ENCODE data around the gene TMEM164.

Gene TMEM164

DNA sequence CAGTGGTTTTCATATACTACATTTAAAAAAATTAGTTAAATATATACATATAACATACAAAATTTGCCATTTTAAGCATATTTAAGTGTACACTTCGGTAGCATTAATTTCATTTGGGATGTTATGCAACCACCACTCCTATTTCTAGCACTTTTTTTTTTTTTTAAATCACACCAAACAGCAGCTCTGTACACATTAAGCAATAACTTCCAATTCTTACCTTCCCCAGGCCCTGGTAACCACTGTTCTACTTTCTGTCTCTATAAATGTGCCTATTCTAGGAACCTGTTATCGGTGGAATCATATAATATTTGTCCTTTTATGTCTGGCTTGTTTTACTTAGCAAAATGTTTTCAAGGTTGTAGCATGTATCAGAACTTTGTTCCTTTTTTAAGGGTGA, 39.1 kb downstream of the TMEM164 start:
- Mint-ChIP-seq H3K9me3 (no peaks in the 10 kb centered on the region), H3K36me3 (ENCODE audit: low read depth) (peaks cover 9% of the 10 kb centered on the region), H3K4me3 (no peak overlapping the region), H3K27ac (no peak overlapping the region), H3K27me3 (no peaks in the 10 kb centered on the region), H3K4me1 (peaks cover 25% of the 10 kb centered on the region)
- DNase-seq (no peak), ATAC-seq (no peak)

DNA sequence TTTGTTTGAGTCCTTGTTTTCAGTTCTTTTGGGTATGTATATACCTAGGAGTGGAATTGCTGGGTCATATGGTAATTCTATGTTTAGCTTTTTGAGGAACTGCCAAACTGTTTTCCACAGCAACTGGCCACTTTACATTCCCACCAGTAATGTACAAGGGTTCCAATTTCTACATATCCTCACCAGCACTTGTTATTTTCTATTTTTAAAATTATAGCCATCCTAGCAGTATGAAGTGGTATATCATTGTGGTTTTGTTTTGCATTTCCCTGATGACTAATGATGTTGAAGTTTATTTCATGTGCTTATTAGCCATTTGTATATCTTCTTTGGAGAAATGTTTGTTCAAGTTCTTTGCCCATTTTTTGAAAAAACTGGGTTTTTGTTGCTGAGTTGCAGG, 39.6 kb downstream of the TMEM164 start:
- no peak overlapping the region for H3K27ac Mint-ChIP-seq
- H3K4me1 Mint-ChIP-seq, result peaks cover 25% of the 10 kb centered on the region
- no peak for DNase-seq
- H3K36me3 Mint-ChIP-seq (ENCODE audit: low read depth), result peaks cover 9% of the 10 kb centered on the region
- ATAC-seq, result no peak
- H3K27me3 Mint-ChIP-seq, result no peaks in the 10 kb centered on the region
- no peak overlapping the region for H3K4me3 Mint-ChIP-seq
- H3K9me3 Mint-ChIP-seq, result no peaks in the 10 kb centered on the region

DNA sequence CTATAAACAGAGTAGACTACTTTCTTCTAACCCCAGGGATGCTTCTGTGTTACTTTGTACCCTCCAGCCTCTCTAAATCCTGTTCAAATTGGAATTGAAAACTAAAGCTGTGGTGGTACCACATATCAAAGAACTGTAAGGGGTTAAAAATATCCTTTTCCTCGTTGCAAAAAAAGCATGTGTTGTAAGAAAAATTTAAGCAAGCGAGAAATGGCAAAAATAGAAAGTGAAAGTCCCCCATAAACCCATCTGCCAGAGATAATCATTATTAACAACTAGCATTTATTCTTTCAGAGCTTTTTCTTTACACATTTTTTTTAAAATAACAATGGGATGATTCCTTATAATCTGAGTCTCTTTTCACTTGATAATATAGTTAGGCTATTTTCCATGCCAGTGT, 40.6 kb downstream of the TMEM164 start:
- peaks cover 25% of the 10 kb centered on the region for H3K4me1 Mint-ChIP-seq
- H3K36me3 Mint-ChIP-seq (ENCODE audit: low read depth), result peaks cover 6% of the 10 kb centered on the region
- no peak for DNase-seq
- no peaks in the 10 kb centered on the region for H3K9me3 Mint-ChIP-seq
- H3K27me3 Mint-ChIP-seq, result no peaks in the 10 kb centered on the region
- ATAC-seq, result no peak
- H3K4me3 Mint-ChIP-seq, result no peak overlapping the region
- no peak overlapping the region for H3K27ac Mint-ChIP-seq

- H3K36me3 Mint-ChIP-seq (ENCODE audit: low read depth), result peaks cover 6% of the 10 kb centered on the region
- H3K9me3 Mint-ChIP-seq, result no peaks in the 10 kb centered on the region
- peaks cover 27% of the 10 kb centered on the region for H3K4me1 Mint-ChIP-seq
- DNase-seq (no peak), ATAC-seq (no peak)
- H3K27ac Mint-ChIP-seq, result no peak overlapping the region
- H3K4me3 Mint-ChIP-seq, result no peak overlapping the region
- no peaks in the 10 kb centered on the region for H3K27me3 Mint-ChIP-seq
Measured at GRCh38 chrX:110044346-110045249, 41.7 kb downstream of the TMEM164 start.

GRCh38 chrX:110045421-110045820, 42.5 kb downstream of the TMEM164 start:
- no peak for ATAC-seq
- Mint-ChIP-seq H3K27ac (no peak overlapping the region), H3K36me3 (ENCODE audit: low read depth) (peaks cover 8% of the 10 kb centered on the region), H3K9me3 (no peaks in the 10 kb centered on the region), H3K4me1 (peaks cover 27% of the 10 kb centered on the region), H3K4me3 (no peak overlapping the region), H3K27me3 (no peaks in the 10 kb centered on the region)
- DNase-seq, result no peak

DNA sequence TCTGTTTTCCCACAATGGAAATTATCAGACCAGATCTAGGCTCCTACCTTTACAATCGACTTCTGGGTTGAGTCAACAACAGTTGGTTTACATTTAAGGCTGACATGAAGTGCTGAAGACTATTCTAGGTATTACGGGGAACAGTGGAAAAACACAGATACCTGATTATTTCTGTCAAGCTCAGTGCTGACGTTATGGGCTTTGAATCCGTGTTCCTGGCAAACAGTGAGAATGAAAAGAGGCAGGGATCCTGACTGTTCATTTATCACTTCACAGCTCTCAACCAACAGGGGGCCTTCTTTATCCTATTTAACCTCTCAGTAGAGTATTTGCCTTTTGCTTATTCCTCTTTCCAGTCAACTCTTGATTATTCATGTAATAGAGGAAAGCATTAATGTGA, 43.1 kb downstream of the TMEM164 start:
- H3K36me3 Mint-ChIP-seq (ENCODE audit: low read depth), result peaks cover 8% of the 10 kb centered on the region
- H3K9me3 Mint-ChIP-seq, result no peaks in the 10 kb centered on the region
- no peaks in the 10 kb centered on the region for H3K27me3 Mint-ChIP-seq
- ATAC-seq (no peak), DNase-seq (no peak)
- H3K4me1 Mint-ChIP-seq, result peaks cover 26% of the 10 kb centered on the region
- H3K27ac Mint-ChIP-seq, result no peak overlapping the region
- no peak overlapping the region for H3K4me3 Mint-ChIP-seq

- H3K27ac Mint-ChIP-seq, result no peak overlapping the region
- no peak overlapping the region for H3K4me3 Mint-ChIP-seq
- DNase-seq (no peak), ATAC-seq (no peak)
- H3K27me3 Mint-ChIP-seq, result no peaks in the 10 kb centered on the region
- no peaks in the 10 kb centered on the region for H3K9me3 Mint-ChIP-seq
- peaks cover 23% of the 10 kb centered on the region for H3K4me1 Mint-ChIP-seq
- peaks cover 8% of the 10 kb centered on the region for H3K36me3 Mint-ChIP-seq (ENCODE audit: low read depth)
Measured at GRCh38 chrX:110046971-110047370, 44.1 kb downstream of the TMEM164 start.

DNA sequence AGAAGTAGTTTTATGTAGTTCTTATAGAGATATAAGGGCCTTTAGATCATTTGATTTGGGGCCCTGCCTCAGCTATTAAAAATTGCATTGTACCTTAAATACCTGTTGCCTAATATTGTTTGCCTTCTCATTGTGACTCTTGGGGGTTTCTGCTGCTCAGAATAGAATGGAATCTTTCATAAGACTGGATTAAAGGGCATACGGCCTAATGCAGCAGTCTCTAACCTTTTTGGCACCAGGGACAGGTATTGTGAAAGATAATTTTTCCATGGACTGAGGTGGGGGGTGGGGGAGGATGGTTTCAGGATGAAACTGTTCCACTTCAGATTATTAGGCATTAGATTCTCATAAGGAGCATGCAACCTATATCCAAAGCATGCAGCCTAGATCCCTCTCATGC, 46.2 kb downstream of the TMEM164 start:
- Mint-ChIP-seq H3K27me3 (no peaks in the 10 kb centered on the region), H3K27ac (no peak overlapping the region), H3K4me1 (peaks cover 5% of the 10 kb centered on the region), H3K36me3 (ENCODE audit: low read depth) (peaks cover 10% of the 10 kb centered on the region), H3K9me3 (no peaks in the 10 kb centered on the region), H3K4me3 (no peak overlapping the region)
- DNase-seq (no peak), ATAC-seq (no peak)

- Mint-ChIP-seq H3K9me3 (no peaks in the 10 kb centered on the region), H3K27ac (no peak overlapping the region), H3K36me3 (ENCODE audit: low read depth) (peaks cover 14% of the 10 kb centered on the region), H3K4me1 (peaks cover 5% of the 10 kb centered on the region), H3K27me3 (no peaks in the 10 kb centered on the region), H3K4me3 (no peak overlapping the region)
- DNase-seq, result no peak
- no peak for ATAC-seq
Measured at GRCh38 chrX:110050386-110050785, 47.5 kb downstream of the TMEM164 start.

DNA sequence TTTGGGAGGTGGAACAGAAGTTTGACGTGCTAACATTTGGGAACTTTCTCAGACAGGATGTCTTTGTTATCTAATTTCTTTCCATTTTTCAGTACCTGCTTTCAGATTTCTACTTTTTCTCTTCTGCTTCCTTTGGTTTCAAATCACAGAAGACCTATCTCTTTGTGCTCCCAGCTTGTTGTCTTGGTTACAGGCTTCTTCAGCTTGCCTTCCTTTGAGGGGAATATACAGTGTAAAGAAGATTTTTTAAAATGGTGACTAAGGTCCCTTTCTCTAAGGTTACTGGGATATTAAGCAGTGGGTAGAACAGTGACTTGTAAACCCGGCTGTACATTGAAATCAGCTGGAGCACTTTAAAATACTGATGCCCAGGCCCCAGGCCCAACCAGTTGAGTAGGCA, 48.0 kb downstream of the TMEM164 start:
- ATAC-seq (no peak), DNase-seq (no peak)
- Mint-ChIP-seq H3K27me3 (no peaks in the 10 kb centered on the region), H3K27ac (no peak overlapping the region), H3K36me3 (ENCODE audit: low read depth) (peaks cover 17% of the 10 kb centered on the region), H3K4me3 (no peak overlapping the region), H3K4me1 (peaks cover 9% of the 10 kb centered on the region), H3K9me3 (no peaks in the 10 kb centered on the region)

DNA sequence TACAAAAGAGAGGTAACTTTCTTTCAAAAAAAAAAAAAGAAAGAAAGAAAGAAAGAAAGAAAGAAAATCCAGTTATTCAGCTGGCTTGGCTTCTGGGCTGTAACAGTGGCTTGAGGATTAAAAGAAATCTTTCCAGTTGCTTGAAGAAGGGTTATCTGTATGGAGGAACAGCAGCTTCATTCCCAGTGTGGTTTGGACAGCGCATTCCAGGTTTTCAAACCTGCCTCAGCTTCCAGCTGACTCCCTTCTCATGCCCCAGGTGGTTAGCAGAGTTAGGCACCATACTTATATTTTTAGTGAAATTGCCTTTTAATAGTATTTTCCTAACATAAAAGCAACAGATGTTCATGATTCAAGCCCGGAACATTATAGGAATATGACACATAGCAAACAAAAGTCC, 48.6 kb downstream of the TMEM164 start:
- Mint-ChIP-seq H3K4me3 (no peak overlapping the region), H3K4me1 (peaks cover 16% of the 10 kb centered on the region), H3K27ac (no peak overlapping the region), H3K27me3 (no peaks in the 10 kb centered on the region), H3K9me3 (no peaks in the 10 kb centered on the region), H3K36me3 (ENCODE audit: low read depth) (peaks cover 17% of the 10 kb centered on the region)
- no peak for ATAC-seq
- no peak for DNase-seq

DNA sequence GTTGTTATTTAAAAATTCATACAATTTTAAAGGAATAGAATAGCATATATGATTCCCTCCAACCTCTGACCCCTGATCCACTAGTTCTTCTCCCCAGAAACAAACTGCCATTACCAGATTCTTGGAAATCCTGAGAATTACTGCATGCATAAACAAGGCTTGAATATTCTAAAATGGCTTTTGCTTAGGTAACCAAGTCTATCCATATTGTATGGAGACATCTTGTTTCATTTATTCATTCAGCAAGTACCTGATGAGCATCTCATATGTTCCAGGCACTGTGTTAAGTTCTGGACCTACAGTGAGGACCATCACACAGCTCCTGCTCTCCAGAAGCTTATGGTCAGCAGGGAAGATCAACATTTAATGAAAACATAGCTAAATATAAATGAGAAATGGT, 49.4 kb downstream of the TMEM164 start:
- peaks cover 17% of the 10 kb centered on the region for H3K4me1 Mint-ChIP-seq
- H3K27me3 Mint-ChIP-seq, result no peaks in the 10 kb centered on the region
- H3K36me3 Mint-ChIP-seq (ENCODE audit: low read depth), result peaks cover 17% of the 10 kb centered on the region
- DNase-seq, result no peak
- no peak for ATAC-seq
- no peaks in the 10 kb centered on the region for H3K9me3 Mint-ChIP-seq
- no peak overlapping the region for H3K27ac Mint-ChIP-seq
- no peak overlapping the region for H3K4me3 Mint-ChIP-seq

- Mint-ChIP-seq H3K36me3 (ENCODE audit: low read depth) (peaks cover 17% of the 10 kb centered on the region), H3K27ac (no peak overlapping the region), H3K27me3 (no peaks in the 10 kb centered on the region), H3K4me3 (no peak overlapping the region), H3K9me3 (no peaks in the 10 kb centered on the region), H3K4me1 (peaks cover 17% of the 10 kb centered on the region)
- DNase-seq (no peak), ATAC-seq (no peak)
Measured at GRCh38 chrX:110053453-110053852, 50.5 kb downstream of the TMEM164 start.

- ATAC-seq, result no peak
- H3K36me3 Mint-ChIP-seq (ENCODE audit: low read depth), result peaks cover 16% of the 10 kb centered on the region
- H3K4me3 Mint-ChIP-seq, result no peak overlapping the region
- H3K9me3 Mint-ChIP-seq, result no peaks in the 10 kb centered on the region
- no peak for DNase-seq
- peaks cover 16% of the 10 kb centered on the region for H3K4me1 Mint-ChIP-seq
- no peaks in the 10 kb centered on the region for H3K27me3 Mint-ChIP-seq
- H3K27ac Mint-ChIP-seq, result no peak overlapping the region
Measured at GRCh38 chrX:110055616-110056015, 52.7 kb downstream of the TMEM164 start.

DNA sequence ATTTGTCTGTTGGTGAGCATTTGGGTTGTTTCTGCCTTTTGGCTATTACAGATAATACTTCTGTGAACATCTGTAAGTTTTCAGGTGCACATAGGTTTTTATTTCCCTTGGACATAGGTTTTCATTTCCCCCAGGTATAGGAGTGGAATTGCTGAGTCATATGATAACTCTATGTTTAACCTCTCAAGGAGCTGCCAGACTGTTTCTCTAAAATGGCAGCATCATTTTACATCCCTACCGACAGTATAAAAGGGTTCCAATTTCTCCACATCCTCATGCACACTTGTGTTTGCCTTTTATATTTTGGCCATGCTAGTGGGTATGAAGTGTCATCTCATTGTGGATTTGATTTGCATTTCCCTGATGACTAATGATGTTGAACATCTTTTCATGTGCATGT, 53.5 kb downstream of the TMEM164 start:
- H3K27ac Mint-ChIP-seq, result no peak overlapping the region
- H3K4me3 Mint-ChIP-seq, result no peak overlapping the region
- DNase-seq (no peak), ATAC-seq (no peak)
- H3K4me1 Mint-ChIP-seq, result peaks cover 16% of the 10 kb centered on the region
- H3K27me3 Mint-ChIP-seq, result no peaks in the 10 kb centered on the region
- H3K36me3 Mint-ChIP-seq (ENCODE audit: low read depth), result peaks cover 16% of the 10 kb centered on the region
- H3K9me3 Mint-ChIP-seq, result no peaks in the 10 kb centered on the region

DNA sequence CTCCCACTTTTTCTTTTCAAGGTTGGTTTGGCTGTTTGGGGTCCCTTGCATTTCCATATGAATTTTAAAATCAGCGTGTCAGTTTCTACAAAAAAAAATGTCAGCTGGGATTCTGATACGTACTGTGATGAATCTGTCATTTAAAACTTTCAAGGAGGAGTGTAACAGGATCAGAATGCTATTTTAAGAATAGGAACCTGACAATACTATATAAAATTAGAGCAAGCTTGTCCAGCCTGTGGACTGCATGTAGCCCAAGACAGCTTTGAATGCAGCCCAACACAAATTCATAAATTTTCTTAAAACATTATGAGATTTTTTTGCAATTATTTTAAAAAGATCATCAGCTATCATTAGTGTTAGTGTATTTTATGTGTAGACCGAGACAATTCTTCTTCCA, 56.5 kb downstream of the TMEM164 start:
- H3K9me3 Mint-ChIP-seq, result no peaks in the 10 kb centered on the region
- peaks cover 9% of the 10 kb centered on the region for H3K36me3 Mint-ChIP-seq (ENCODE audit: low read depth)
- peaks cover 22% of the 10 kb centered on the region for H3K4me1 Mint-ChIP-seq

More for the DNA sequence above, 56.5 kb downstream of the TMEM164 start:
- ATAC-seq (no peak), DNase-seq (no peak)
- H3K27me3 Mint-ChIP-seq, result no peaks in the 10 kb centered on the region
- H3K27ac Mint-ChIP-seq, result no peak overlapping the region
- no peak overlapping the region for H3K4me3 Mint-ChIP-seq

Data from activated naive CD8-positive, alpha-beta T cell treated with anti-CD3 and anti-CD28 coated beads, Interleukin-2, amount 50 U/mL, for 24 hours (primary cell).